Activated naive CD8-positive, alpha-beta T cell treated with anti-CD3 and anti-CD28 coated beads for 36 hours (primary cell): Measurements from ENCODE around the gene CTDNEP1. TPM values are rescaled to one million over a fixed set of nuclear protein-coding genes. Genes with fewer than 3 reads are reported as not detected.
A peak's percentile ranks its signal among the peaks of the same experiment; 100 is the strongest.

Experiments
- DNase-seq: peaks from one replicate; pipeline ENCODE4 v3.0.0; 2021
- H3K27ac Mint-ChIP-seq: one replicate; pipeline ENCODE4 v1.8.0; 2022; ENCODE audit warnings: mild to moderate bottlenecking, moderate library complexity, mixed read lengths
- H3K27me3 Mint-ChIP-seq: one replicate; pipeline ENCODE4 v1.8.0; 2022; ENCODE audit warnings: mild to moderate bottlenecking, mixed read lengths
- H3K36me3 Mint-ChIP-seq: one replicate; pipeline ENCODE4 v1.8.0; 2021; ENCODE audit warnings: mild to moderate bottlenecking, mixed read lengths
- H3K4me1 Mint-ChIP-seq: one replicate; pipeline ENCODE4 v1.8.0; 2021; ENCODE audit warnings: mixed read lengths
- H3K4me3 Mint-ChIP-seq: one replicate; pipeline ENCODE4 v1.8.0; 2022; ENCODE audit warnings: mild to moderate bottlenecking, moderate library complexity, mixed read lengths
- H3K9me3 Mint-ChIP-seq: one replicate; pipeline ENCODE4 v1.8.0; 2022; ENCODE audit warnings: mixed read lengths
- total RNA-seq, 2 experiments: library from RNA; stranded (reverse); gene quantifications; one replicate each; pipeline ENCODE4 v1.2.3, GENCODE V29; 2021

Gene CTDNEP1
- total RNA-seq, 2 experiments from 2014 or later, result 180 to 191 TPM

DNA sequence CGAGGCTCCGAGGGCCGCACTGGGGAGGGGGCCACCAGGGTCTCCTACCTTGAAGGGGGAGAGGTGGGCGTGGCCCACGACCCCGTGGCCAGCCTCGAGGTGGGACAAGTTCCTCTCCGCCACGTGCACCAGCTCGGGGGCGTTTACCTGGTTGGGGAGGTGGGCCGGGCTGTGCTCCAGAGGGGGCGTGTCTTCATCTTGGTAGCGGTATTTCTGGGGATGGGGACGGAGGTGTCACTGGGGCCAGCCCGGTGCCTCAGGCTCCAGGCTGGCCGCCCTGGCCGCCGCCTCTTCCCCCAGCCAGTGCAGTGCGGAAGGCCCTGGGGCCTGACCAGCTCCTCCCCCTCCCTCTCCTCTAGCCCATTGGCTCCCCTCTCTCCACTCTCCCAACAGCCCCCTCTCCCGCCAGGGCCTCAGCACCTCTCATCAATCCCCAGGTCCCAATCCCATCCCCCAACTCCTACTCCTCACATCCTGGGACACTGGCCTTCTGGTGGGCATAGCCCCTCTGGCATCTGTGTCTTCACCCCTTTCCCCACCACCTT is 43.4 kb downstream of the CTDNEP1 start:
- DNase-seq, result no peak
- no peak overlapping the region for H3K27ac Mint-ChIP-seq
- no peaks in the 10 kb centered on the region for H3K36me3 Mint-ChIP-seq
- peaks cover 30% of the 10 kb centered on the region for H3K4me1 Mint-ChIP-seq
- H3K27me3 Mint-ChIP-seq, result no peaks in the 10 kb centered on the region
- H3K9me3 Mint-ChIP-seq, result no peaks in the 10 kb centered on the region
- no peak overlapping the region for H3K4me3 Mint-ChIP-seq

DNA sequence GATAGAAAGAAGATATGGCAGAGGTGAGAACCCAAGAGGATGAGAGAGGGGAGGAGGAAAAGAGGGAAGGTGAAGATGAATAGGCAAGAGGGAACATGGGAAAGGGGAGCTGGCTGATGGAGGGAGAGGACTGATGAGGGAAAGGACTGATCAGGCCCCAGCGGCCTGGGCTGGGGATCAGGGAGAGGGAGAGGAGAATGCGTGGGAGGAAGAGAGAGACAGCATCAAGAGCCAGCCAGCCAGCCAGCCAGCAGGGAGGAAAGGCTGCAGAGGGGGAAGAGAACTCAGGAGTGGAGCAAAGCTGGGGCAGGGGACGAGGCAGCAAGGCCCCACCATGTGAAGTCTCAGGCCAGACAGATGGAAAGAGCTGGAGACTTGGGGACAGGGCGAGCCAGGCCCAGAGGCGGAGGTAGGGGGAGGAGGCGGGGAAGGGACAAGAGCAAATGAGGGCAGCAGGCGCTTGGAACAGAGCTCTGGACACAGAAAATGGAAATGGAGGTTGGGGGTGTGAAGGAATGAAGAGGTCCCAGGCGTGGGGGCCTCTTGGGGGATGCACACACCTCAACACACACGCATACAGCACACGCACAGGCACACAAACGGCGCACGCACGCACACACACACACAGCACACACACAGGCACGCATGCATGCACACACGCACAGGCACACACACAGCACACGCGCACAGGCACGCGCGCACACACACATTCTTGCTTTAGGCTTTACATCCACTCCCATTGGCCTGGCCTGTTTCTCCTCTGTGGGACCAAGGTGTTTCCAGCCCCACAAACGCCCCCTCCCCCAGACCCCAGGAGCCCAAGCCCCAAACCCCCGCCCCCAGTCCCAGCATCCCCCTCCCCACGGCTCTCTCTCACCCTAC is 44.2 kb downstream of the CTDNEP1 start:
- no peak overlapping the region for H3K4me3 Mint-ChIP-seq

DNA sequence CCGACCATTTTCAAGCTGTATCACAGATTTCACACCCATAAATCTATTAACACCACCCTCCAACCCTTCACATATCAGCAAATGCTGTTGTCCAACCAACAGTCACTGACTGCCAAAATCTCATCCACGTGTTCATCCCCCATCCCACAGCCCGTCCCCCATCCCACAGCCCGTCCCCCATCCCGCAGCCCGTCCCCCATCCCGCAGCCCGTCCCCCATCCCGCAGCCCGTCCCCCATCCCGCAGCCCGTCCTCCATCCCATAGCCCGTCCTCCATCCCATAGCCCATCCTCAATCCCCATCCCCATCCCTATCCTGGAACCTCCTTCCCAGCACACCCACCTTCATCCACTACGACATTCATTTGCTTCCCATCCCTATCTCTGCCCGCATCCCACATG is 46.0 kb downstream of the CTDNEP1 start:
- Mint-ChIP-seq H3K4me3 (peak overlapping the region; percentile 81), H3K9me3 (no peaks in the 10 kb centered on the region), H3K27me3 (no peaks in the 10 kb centered on the region), H3K36me3 (no peaks in the 10 kb centered on the region), H3K27ac (peak overlapping the region; percentile 93), H3K4me1 (peaks cover 25% of the 10 kb centered on the region)
- DNase-seq, result no peak

More for the DNA sequence above, 44.2 kb downstream of the CTDNEP1 start:
- Mint-ChIP-seq H3K27ac (peak overlapping the region; percentile 42), H3K36me3 (no peaks in the 10 kb centered on the region), H3K4me1 (peaks cover 28% of the 10 kb centered on the region), H3K9me3 (no peaks in the 10 kb centered on the region), H3K27me3 (no peaks in the 10 kb centered on the region)
- no peak for DNase-seq

DNA sequence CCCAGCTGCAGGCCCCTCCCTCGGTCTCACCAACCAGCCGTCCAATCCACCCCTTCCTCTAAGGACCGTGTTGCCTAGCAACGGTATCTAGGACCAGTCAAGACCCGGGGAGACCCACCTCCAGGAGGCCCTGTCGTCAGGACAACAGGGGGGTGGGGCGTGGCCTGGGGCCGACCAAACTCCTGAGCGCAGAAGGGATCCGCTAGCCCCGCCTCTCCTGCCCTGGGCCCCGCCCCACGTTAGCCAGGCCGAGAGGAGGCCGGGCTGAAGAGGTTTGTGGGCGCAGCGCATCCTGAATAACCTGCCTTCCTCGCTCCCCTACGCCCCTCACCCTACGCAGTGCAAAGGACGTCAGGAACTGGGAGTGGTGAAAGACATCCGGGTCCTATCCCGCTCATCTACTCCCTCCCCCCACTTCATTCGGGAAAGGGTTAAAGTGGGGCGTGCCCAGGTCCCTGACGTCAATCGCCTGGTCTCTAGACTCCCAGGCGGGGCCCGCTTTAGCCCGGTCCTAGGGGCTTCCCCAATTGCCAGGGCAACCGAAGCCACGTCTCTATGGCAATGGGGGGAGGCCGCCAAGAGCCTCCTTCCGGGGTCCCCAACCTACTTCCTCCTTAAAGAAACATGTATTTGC is 46.6 kb downstream of the CTDNEP1 start:
- H3K27ac Mint-ChIP-seq, result peak overlapping the region; percentile 93
- H3K36me3 Mint-ChIP-seq, result no peaks in the 10 kb centered on the region
- peak overlapping the region; percentile 81 for H3K4me3 Mint-ChIP-seq
- peak; percentile 95 for DNase-seq
- no peaks in the 10 kb centered on the region for H3K27me3 Mint-ChIP-seq
- H3K9me3 Mint-ChIP-seq, result no peaks in the 10 kb centered on the region
- H3K4me1 Mint-ChIP-seq, result peaks cover 25% of the 10 kb centered on the region

DNA sequence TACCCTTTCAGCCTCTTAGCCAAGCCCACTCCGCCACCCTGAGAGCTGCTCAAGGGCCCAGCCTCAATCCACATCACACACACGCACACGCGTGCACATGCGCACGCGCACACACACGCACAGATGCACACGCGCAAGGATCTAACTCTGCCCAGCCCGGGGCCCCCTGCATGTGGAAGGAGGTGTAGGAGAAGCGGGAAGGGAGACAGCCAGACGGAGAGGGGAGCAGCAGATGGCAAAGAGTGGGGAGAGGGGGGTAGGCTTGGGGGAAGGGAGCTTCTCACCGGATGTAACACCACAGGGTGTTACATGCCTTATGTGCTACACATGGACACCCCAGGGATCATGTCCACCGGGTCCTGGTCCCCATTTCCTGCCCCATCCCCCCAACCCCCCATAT is 47.2 kb downstream of the CTDNEP1 start:
- no peak for DNase-seq
- Mint-ChIP-seq H3K27me3 (no peaks in the 10 kb centered on the region), H3K4me1 (peaks cover 25% of the 10 kb centered on the region), H3K9me3 (no peaks in the 10 kb centered on the region), H3K36me3 (no peaks in the 10 kb centered on the region), H3K4me3 (peak overlapping the region; percentile 81), H3K27ac (peak overlapping the region; percentile 93)

DNA sequence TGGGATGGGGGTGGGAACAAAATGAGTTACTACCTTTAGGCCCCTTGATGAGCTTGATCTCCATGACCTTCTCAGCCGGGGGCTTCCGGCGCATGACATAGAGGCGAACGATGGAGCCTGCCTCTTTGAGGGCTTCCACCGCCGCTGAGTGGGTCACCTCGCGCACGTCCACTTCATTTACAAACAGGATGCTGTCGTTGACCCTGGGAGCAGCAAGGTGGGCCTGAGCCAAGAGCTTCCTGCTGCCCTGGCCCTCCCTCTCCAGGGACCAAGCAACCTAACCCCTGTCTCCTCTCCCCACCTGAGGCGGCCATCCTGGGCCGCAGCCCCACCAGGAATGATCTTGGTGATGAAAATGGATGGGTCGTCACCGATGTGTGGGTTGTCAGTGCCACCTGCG is 48.1 kb downstream of the CTDNEP1 start:
- Mint-ChIP-seq H3K27ac (no peak overlapping the region), H3K27me3 (no peaks in the 10 kb centered on the region), H3K36me3 (no peaks in the 10 kb centered on the region), H3K9me3 (no peaks in the 10 kb centered on the region), H3K4me1 (peaks cover 25% of the 10 kb centered on the region), H3K4me3 (peak overlapping the region; percentile 9)
- DNase-seq, result no peak

DNA sequence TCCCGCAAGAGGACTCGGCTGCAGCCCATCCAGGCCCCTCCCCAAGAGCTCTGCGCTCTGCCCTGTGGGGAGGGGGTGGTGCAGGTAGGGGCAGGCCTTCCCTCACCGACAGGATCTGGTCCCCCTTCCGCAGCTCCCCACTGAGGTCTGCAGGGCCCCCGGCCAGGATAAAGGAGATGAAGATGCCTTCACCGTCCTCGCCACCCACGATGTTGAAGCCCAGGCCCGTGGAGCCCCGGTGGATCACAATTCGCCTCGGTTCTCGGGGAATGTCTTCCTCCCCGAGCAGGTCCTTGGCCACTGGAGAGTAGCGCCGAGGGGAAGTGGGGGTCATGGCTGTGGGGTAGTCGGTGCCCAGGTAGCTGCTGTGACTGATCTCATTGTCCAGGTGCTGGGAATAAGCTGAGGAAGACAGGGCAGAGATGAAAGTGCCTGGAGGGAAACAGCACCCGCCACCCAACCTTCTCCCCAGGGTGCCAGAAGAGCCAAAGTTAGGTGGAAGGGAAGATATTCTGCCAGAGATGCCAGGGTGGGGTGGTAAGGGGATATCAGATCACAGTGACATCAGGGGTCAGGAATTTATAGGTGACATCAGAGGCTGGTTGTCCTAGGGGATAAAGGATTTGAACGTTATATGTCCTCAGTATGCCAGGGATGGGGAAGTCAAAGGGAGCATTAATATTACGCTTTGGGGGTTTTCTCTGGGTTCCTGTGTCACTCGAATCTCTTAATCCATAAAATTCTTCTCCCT is 54.7 kb downstream of the CTDNEP1 start:
- no peak overlapping the region for H3K4me3 Mint-ChIP-seq

DNA sequence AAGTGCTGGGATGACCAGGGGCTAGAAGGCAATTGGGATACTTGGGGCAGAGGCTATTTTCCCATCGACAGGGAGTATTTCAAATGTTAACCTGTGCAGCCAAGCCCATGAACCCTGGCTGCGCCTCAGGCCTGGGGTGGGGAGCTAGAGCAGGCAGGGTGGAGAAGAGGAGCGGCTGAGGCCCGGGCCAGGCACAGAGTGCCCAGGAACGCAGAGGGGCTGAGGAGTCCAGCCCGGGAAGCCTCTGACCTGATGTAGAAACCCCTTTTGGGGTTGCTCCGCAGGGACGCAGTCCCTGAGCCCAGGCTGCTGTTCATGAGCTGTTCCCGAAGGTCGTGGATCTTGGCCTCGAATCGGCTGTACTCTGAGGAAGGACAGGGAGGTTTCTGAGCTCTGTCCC is 55.6 kb downstream of the CTDNEP1 start:
- no peak for DNase-seq
- Mint-ChIP-seq H3K4me1 (peaks cover 2% of the 10 kb centered on the region), H3K9me3 (no peaks in the 10 kb centered on the region), H3K27me3 (no peaks in the 10 kb centered on the region), H3K36me3 (peaks cover 3% of the 10 kb centered on the region), H3K27ac (no peak overlapping the region), H3K4me3 (no peak overlapping the region)

More for the DNA sequence above, 54.7 kb downstream of the CTDNEP1 start:
- no peak for DNase-seq
- peaks cover 3% of the 10 kb centered on the region for H3K36me3 Mint-ChIP-seq
- no peak overlapping the region for H3K27ac Mint-ChIP-seq
- no peaks in the 10 kb centered on the region for H3K27me3 Mint-ChIP-seq
- H3K4me1 Mint-ChIP-seq, result peaks cover 2% of the 10 kb centered on the region
- no peaks in the 10 kb centered on the region for H3K9me3 Mint-ChIP-seq

Other genes with a start within 250 kb of the CTDNEP1 start
- 10 to 100 TPM; 90.6 to 98.6 TPM for gene RNASEK, start 239.1 kb downstream of the CTDNEP1 start, total RNA-seq
- gene BCL6B, start 228.7 kb downstream of the CTDNEP1 start, total RNA-seq, result 1 to 10 TPM in 1 of 2 experiments, under 1 TPM in 1; 0.85 to 1.0 TPM
- 1 to 10 TPM; 5.2 to 6.2 TPM for gene SLC16A13, start 215.7 kb downstream of the CTDNEP1 start, total RNA-seq
- gene SLC16A11, start 207.6 kb downstream of the CTDNEP1 start, total RNA-seq, result 1 to 10 TPM; 1.5 to 1.8 TPM
- gene CLEC10A, start 171.5 kb downstream of the CTDNEP1 start, total RNA-seq, result not detected
- not detected for gene ASGR2, start 136.9 kb downstream of the CTDNEP1 start, total RNA-seq
- gene ASGR1, start 72.4 kb downstream of the CTDNEP1 start, total RNA-seq, result 1 to 10 TPM; 2.8 to 4.4 TPM
- 1 to 10 TPM; 8.9 to 9.8 TPM for gene DLG4, start 31.9 kb downstream of the CTDNEP1 start, total RNA-seq
- 100 to 1,000 TPM; 245 to 256 TPM for gene ACADVL, start 31.8 kb downstream of the CTDNEP1 start, total RNA-seq
- 10 to 100 TPM; 64.4 to 66.5 TPM for gene DVL2, start 17.2 kb downstream of the CTDNEP1 start, total RNA-seq
- gene PHF23, start 12.3 kb downstream of the CTDNEP1 start, total RNA-seq, result 10 to 100 TPM; 28.1 to 28.8 TPM
- 100 to 1,000 TPM; 112 to 113 TPM for gene GABARAP, start 9.3 kb downstream of the CTDNEP1 start, total RNA-seq
- 100 to 1,000 TPM in 1 of 2 experiments, 10 to 100 TPM in 1; 99.0 to 110 TPM for gene ELP5, start 481 bp upstream of the CTDNEP1 start, total RNA-seq
- gene CLDN7, start 10.7 kb upstream of the CTDNEP1 start, total RNA-seq, result 1 to 10 TPM in 1 of 2 experiments, under 1 TPM in 1; 0.90 to 1.6 TPM
- under 1 TPM; 0.54 to 0.56 TPM for gene SLC2A4, start 30.0 kb upstream of the CTDNEP1 start, total RNA-seq
- gene YBX2, start 42.9 kb upstream of the CTDNEP1 start, total RNA-seq, result under 1 TPM; 0.19 to 0.24 TPM
- 1,000 to 10,000 TPM; 1,429 to 1,492 TPM for gene EIF5A, start 55.9 kb upstream of the CTDNEP1 start, total RNA-seq
- 10 to 100 TPM; 58.4 to 62.6 TPM for gene GPS2, start 63.6 kb upstream of the CTDNEP1 start, total RNA-seq
- gene NEURL4, start 77.6 kb upstream of the CTDNEP1 start, total RNA-seq, result 10 to 100 TPM; 44.1 to 46.0 TPM
- 100 to 1,000 TPM; 235 to 238 TPM for gene ACAP1, start 84.8 kb upstream of the CTDNEP1 start, total RNA-seq
- 1 to 10 TPM; 4.0 to 4.5 TPM for gene KCTD11, start 100.4 kb upstream of the CTDNEP1 start, total RNA-seq
- gene TMEM95, start 103.4 kb upstream of the CTDNEP1 start, total RNA-seq, result not detected
- 1 to 10 TPM; 4.3 to 5.0 TPM for gene TNK1, start 129.4 kb upstream of the CTDNEP1 start, total RNA-seq
- gene PLSCR3, start 142.8 kb upstream of the CTDNEP1 start, total RNA-seq, result 10 to 100 TPM; 63.0 to 66.8 TPM
- gene TMEM256, start 152.4 kb upstream of the CTDNEP1 start, total RNA-seq, result 10 to 100 TPM; 42.7 to 44.3 TPM
- 1 to 10 TPM; 8.8 to 9.3 TPM for gene NLGN2, start 156.1 kb upstream of the CTDNEP1 start, total RNA-seq
- gene SPEM1, start 168.6 kb upstream of the CTDNEP1 start, total RNA-seq, result not detected
- not detected for gene SPEM2, start 173.9 kb upstream of the CTDNEP1 start, total RNA-seq
- gene SPEM3, start 177.1 kb upstream of the CTDNEP1 start, total RNA-seq, result not detected
- 10 to 100 TPM; 10.4 TPM for gene TMEM102, start 183.7 kb upstream of the CTDNEP1 start, total RNA-seq
- gene FGF11, start 187.8 kb upstream of the CTDNEP1 start, total RNA-seq, result 1 to 10 TPM; 7.6 to 9.2 TPM
- 10 to 100 TPM; 10.6 to 11.3 TPM for gene CHRNB1, start 193.3 kb upstream of the CTDNEP1 start, total RNA-seq
- gene ZBTB4, start 227.9 kb upstream of the CTDNEP1 start, total RNA-seq, result 10 to 100 TPM; 16.7 TPM
- not detected for gene SLC35G6, start 229.7 kb upstream of the CTDNEP1 start, total RNA-seq
- 100 to 1,000 TPM; 198 to 200 TPM for gene POLR2A, start 232.6 kb upstream of the CTDNEP1 start, total RNA-seq